T-helper 1 cell treated with Interleukin-12 subunit alpha and Interleukin-12 subunit beta and Interleukin-4 antibody, amounts not matched to agents 30 μg/mL and 1 μg/mL, for 36 hours (primary cell): ENCODE results near the gene PLD5.
"Not testable (repeated sequence)": the region's sequence is repeated elsewhere in the genome, so short reads cannot be mapped to it uniquely, and the experiment has no call there.

Experiments
- H3K27ac Mint-ChIP-seq: one replicate; pipeline ENCODE4 v1.8.0; 2021; ENCODE audit warnings: mild to moderate bottlenecking, mixed read lengths
- H3K27me3 Mint-ChIP-seq: one replicate; pipeline ENCODE4 v1.8.0; 2021; ENCODE audit warnings: low read depth, mixed read lengths
- H3K36me3 Mint-ChIP-seq: one replicate; pipeline ENCODE4 v1.8.0; 2021; ENCODE audit warnings: low read depth, mixed read lengths
- H3K4me1 Mint-ChIP-seq: one replicate; pipeline ENCODE4 v1.8.0; 2021; ENCODE audit warnings: low read depth, mixed read lengths
- H3K4me3 Mint-ChIP-seq: one replicate; pipeline ENCODE4 v1.8.0; 2021; ENCODE audit warnings: mild to moderate bottlenecking, moderate library complexity, mixed read lengths
- H3K9me3 Mint-ChIP-seq: one replicate; pipeline ENCODE4 v1.8.0; 2021; ENCODE audit warnings: mixed read lengths

The PLD5 gene

DNA sequence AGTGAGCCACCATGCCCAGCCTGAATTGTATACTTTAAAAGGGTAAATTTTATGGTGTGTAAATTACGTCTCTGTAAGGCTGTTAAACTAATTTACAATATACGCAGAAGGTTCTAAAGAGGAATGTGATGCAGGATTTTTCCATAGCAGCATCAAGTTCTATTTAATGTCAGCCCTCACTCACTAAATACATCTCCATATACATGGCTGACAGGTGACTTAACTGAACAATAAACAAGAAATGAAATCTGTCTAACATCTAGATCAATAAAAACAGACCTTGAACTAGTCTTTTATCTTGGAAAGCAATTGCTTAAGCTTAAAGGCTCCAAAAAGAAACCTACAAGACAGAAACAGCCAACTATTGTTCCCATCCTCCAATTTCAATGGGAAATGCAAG, 404.1 kb downstream of the PLD5 start:
- Mint-ChIP-seq H3K36me3 (no peaks in the 10 kb centered on the region), H3K27ac (no peak overlapping the region), H3K4me3 (no peak overlapping the region), H3K9me3 (no peaks in the 10 kb centered on the region), H3K4me1 (no peaks in the 10 kb centered on the region), H3K27me3 (no peaks in the 10 kb centered on the region)

DNA sequence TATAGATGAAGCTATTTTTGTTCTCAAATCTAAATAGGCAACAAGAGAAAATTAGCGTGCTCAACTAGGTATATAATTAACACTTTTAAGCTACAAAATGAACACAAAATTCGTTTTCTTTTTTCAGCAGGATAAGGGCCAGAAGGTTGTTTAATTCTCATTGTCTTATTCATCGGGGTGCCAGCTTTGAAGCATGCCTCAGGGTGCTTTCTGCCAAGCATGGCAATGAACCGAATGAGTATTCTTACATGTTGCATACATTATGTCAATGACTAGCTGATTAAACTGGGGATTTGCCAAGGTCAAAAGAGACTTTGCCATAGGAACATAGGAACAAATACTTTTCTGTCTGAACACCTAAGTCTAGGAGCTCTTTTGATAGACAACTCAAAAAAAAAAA, 423.6 kb downstream of the PLD5 start:
- Mint-ChIP-seq H3K36me3 (no peaks in the 10 kb centered on the region), H3K4me1 (no peaks in the 10 kb centered on the region), H3K9me3 (no peaks in the 10 kb centered on the region), H3K27me3 (no peaks in the 10 kb centered on the region), H3K4me3 (no peak overlapping the region), H3K27ac (no peak overlapping the region)

GRCh38 chr1:242097283-242097682, 427.2 kb downstream of the PLD5 start:
- H3K4me3 Mint-ChIP-seq, H3K27ac Mint-ChIP-seq, H3K4me1 Mint-ChIP-seq, H3K27me3 Mint-ChIP-seq, H3K9me3 Mint-ChIP-seq, H3K36me3 Mint-ChIP-seq: not testable (repeated sequence)

DNA sequence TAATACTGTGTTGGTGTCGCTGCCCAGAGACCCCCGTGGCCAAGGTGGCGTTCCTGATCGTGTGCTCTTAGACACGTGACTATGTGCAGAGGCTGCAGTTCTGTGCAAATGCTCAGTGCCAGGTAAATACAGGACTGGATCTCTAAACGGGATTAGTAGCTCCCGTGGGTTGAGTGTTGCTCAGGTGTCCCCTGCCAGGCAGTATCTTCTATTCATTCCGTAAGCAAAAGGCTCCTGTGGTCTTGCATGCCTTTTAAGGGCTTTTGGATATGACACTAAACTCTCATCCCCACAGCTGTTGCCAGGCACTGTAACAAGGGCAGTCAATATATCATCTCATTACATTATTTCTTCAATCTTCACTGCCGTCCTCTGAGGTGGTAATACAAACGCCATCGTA, 431.4 kb downstream of the PLD5 start:
- H3K4me3 Mint-ChIP-seq = no peak overlapping the region
- no peaks in the 10 kb centered on the region for H3K36me3 Mint-ChIP-seq
- H3K9me3 Mint-ChIP-seq = no peaks in the 10 kb centered on the region
- H3K27ac Mint-ChIP-seq = no peak overlapping the region
- no peaks in the 10 kb centered on the region for H3K4me1 Mint-ChIP-seq
- no peaks in the 10 kb centered on the region for H3K27me3 Mint-ChIP-seq

- Mint-ChIP-seq H3K36me3 (no peaks in the 10 kb centered on the region), H3K27ac (no peak overlapping the region), H3K27me3 (no peaks in the 10 kb centered on the region), H3K9me3 (no peaks in the 10 kb centered on the region), H3K4me1 (no peaks in the 10 kb centered on the region), H3K4me3 (no peak overlapping the region)
These were observed 434.6 kb downstream of the PLD5 start for GRCh38 chr1:242089911-242090310.

- no peak overlapping the region for H3K4me3 Mint-ChIP-seq
These were observed 435.6 kb downstream of the PLD5 start for GRCh38 chr1:242088875-242089274.

DNA sequence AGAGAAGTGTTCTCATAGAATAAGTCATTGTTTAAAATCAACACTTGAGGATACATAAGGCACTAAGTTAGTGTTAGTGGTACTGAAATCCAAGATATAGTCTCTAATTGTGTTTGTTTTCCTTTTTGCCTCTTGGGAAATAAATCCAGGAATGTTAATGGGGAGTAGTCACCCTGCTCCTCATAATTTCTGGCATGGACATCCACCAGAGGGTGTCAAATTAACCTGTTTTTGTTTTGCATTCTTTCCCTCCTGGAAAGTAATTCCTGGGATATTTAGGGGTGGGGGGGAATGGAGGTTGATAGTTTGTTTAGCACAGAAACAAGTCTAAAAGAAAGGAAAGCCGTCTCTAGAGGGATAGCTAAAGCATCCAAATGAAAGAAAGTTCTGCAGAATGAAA, 437.8 kb downstream of the PLD5 start:
- Mint-ChIP-seq H3K4me1 (no peaks in the 10 kb centered on the region), H3K27ac (no peak overlapping the region), H3K4me3 (no peak overlapping the region), H3K9me3 (no peaks in the 10 kb centered on the region), H3K27me3 (no peaks in the 10 kb centered on the region), H3K36me3 (no peaks in the 10 kb centered on the region)

More at GRCh38 chr1:242088875-242089274, 435.6 kb downstream of the PLD5 start:
- no peaks in the 10 kb centered on the region for H3K36me3 Mint-ChIP-seq
- H3K27me3 Mint-ChIP-seq = no peaks in the 10 kb centered on the region
- no peak overlapping the region for H3K27ac Mint-ChIP-seq
- no peaks in the 10 kb centered on the region for H3K9me3 Mint-ChIP-seq
- H3K4me1 Mint-ChIP-seq = no peaks in the 10 kb centered on the region

GRCh38 chr1:242086093-242086492, 438.4 kb downstream of the PLD5 start:
- Mint-ChIP-seq H3K4me1 (no peaks in the 10 kb centered on the region), H3K27me3 (no peaks in the 10 kb centered on the region), H3K36me3 (no peaks in the 10 kb centered on the region), H3K4me3 (no peak overlapping the region), H3K9me3 (no peaks in the 10 kb centered on the region), H3K27ac (no peak overlapping the region)

DNA sequence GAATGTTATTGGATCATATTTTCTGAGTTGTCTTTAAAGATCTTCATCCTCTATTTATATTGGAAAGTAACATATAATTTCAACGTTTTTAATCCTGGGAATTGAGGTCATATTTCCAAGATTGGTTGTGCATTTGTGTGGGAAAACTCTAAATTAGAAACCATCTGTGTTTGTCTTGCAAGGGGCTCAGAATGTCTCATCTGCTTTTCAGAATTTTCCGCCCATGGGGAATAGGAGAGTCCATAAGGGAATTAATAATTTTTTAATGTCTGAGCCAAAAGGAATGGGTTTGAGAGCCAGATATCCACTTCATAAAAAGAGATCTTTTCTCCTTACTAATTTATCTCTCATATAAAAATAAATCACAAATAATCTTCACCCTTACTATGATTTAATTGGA, 440.8 kb downstream of the PLD5 start:
- Mint-ChIP-seq H3K36me3 (no peaks in the 10 kb centered on the region), H3K9me3 (no peaks in the 10 kb centered on the region), H3K27me3 (no peaks in the 10 kb centered on the region), H3K4me1 (no peaks in the 10 kb centered on the region), H3K4me3 (no peak overlapping the region), H3K27ac (no peak overlapping the region)

DNA sequence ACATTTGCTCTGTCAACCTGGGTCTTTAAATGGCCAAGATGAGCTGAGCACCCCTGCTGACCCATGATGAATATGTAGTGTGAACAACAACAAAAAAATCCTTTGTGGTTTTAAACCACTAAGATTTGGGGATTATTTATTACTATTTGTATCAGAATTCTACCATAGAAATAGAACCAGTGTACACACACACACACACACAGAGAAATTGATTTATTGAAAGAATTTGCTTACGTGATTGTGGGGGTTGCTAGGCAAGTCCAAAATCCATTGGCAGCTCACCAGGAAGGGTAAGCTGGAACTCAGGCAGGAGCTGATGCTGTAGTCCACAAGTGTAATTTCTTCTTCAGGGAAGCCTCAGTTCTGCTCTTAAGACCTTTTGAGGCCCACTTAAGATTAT, 443.1 kb downstream of the PLD5 start:
- Mint-ChIP-seq H3K27ac (no peak overlapping the region), H3K4me1 (no peaks in the 10 kb centered on the region), H3K27me3 (no peaks in the 10 kb centered on the region)

DNA sequence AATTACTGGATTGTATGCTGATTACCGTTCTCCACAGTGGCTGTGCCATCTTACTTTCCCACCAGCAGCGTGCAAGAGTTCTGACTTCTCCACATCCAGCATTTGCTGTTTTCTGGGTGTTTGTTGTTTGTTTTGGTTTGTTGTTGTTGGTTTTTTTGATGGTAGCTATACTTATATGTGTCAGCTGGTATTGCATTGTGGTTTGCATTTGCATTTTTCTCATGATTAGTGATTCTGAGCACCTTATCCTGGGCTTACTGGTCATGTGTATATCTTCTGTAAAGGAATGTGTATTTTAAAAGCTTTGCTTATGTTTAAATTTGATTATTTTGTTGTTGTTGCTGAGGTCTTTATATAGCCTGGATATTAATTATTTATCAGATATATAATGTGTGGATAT, 458.7 kb downstream of the PLD5 start:
- Mint-ChIP-seq H3K27ac (no peak overlapping the region), H3K4me3 (no peak overlapping the region), H3K4me1 (no peaks in the 10 kb centered on the region), H3K36me3 (no peaks in the 10 kb centered on the region), H3K9me3 (no peaks in the 10 kb centered on the region), H3K27me3 (peaks cover 2% of the 10 kb centered on the region)

More for the DNA sequence above, 443.1 kb downstream of the PLD5 start:
- H3K4me3 Mint-ChIP-seq = no peak overlapping the region
- no peaks in the 10 kb centered on the region for H3K9me3 Mint-ChIP-seq
- no peaks in the 10 kb centered on the region for H3K36me3 Mint-ChIP-seq

DNA sequence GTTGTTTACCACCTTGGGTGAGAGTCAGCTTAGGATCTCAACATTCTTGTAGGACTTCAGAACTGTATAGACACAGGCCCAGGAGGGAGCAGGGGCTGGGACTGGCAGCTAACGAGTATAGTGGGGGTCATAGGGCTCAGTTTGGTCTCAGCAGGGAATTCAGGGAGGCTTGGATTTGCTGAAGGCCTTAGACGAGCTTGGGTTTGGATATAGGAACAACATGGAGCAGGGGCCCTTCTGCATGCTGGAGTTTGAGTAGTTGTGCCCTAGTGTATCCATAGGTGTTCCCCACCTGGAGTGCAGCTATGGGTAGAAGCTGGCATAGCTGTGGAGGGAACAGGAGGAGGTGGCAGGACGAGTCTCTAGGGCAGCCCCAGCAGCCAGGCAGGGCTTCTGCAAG, 462.2 kb downstream of the PLD5 start:
- no peaks in the 10 kb centered on the region for H3K4me1 Mint-ChIP-seq
- no peaks in the 10 kb centered on the region for H3K36me3 Mint-ChIP-seq
- H3K9me3 Mint-ChIP-seq = no peaks in the 10 kb centered on the region
- no peak overlapping the region for H3K4me3 Mint-ChIP-seq
- H3K27ac Mint-ChIP-seq = no peak overlapping the region
- peaks cover 2% of the 10 kb centered on the region for H3K27me3 Mint-ChIP-seq

DNA sequence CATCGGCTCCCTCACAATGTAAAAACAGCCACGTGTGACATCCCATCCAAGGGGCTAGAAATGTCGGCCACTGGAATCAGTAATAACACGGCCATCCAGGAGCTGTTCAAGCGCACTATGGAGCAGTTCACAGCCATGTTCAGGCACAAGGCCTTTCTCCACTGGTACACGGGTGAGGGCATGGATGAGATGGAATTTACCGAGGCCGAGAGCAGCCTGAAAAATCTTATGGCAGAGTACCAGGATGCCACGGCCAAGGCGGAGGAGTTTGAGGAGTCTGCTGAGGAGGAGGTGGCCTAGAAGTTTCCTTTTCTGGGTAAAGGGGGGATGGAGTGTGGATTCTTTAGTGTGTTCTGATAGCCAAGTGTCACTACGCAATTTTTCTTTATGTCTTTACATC, 464.5 kb downstream of the PLD5 start:
- no peaks in the 10 kb centered on the region for H3K27me3 Mint-ChIP-seq
- H3K27ac Mint-ChIP-seq = no peak overlapping the region
- no peaks in the 10 kb centered on the region for H3K4me1 Mint-ChIP-seq
- H3K9me3 Mint-ChIP-seq = no peaks in the 10 kb centered on the region
- H3K4me3 Mint-ChIP-seq = no peak overlapping the region
- no peaks in the 10 kb centered on the region for H3K36me3 Mint-ChIP-seq

GRCh38 chr1:242058582-242058981, 465.9 kb downstream of the PLD5 start:
- not testable (repeated sequence) for H3K4me3 Mint-ChIP-seq, H3K27ac Mint-ChIP-seq, H3K36me3 Mint-ChIP-seq, H3K9me3 Mint-ChIP-seq, H3K27me3 Mint-ChIP-seq, H3K4me1 Mint-ChIP-seq

GRCh38 chr1:242058181-242058580, 466.3 kb downstream of the PLD5 start:
- not testable (repeated sequence) for H3K4me3 Mint-ChIP-seq, H3K27ac Mint-ChIP-seq, H3K36me3 Mint-ChIP-seq, H3K9me3 Mint-ChIP-seq, H3K27me3 Mint-ChIP-seq, H3K4me1 Mint-ChIP-seq

DNA sequence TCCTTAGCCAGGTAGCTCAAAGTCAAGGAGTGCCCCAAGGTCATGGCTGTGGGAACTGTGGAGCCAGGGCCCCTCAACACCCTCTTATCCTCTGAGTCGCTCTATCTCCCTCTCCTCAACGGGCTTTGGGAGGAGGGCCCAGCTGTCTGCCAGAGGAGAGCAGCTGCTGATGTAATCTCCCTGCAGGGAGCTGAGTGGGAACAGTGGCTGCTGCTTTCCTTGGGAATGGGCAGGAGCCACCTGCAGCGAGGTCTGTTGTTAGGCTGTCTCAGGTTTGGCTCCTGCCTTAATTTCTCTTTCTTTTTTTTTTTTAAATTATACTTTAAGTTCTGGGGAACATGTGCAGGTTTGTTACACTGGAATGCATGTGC, 466.8 kb downstream of the PLD5 start:
- no peak overlapping the region for H3K27ac Mint-ChIP-seq
- no peak overlapping the region for H3K4me3 Mint-ChIP-seq
- H3K27me3 Mint-ChIP-seq = no peaks in the 10 kb centered on the region
- H3K4me1 Mint-ChIP-seq = no peaks in the 10 kb centered on the region
- H3K9me3 Mint-ChIP-seq = no peaks in the 10 kb centered on the region
- no peaks in the 10 kb centered on the region for H3K36me3 Mint-ChIP-seq
